K562 (cell line): ENCODE data around the gene PDE8B. TPM values are rescaled to one million over a fixed set of nuclear protein-coding genes. Genes with fewer than 3 reads are reported as not detected.

ENCODE experiments used
- ATAC-seq: fragments of 200-7000 bp; cut with Tn5 transposase; 3 replicates; pipeline ENCODE4 v1.9.1; 2020; ENCODE audit warnings: moderate library complexity
- BruUV-seq: library from RNA; stranded (reverse); fragments of 400-500 nt; replicated peaks from 2 replicates; lab custom pipeline; 2021; lab: Mats Ljungman, UMichigan
- CTCF ChIA-PET: fragments of 300-600 bp; formaldehyde crosslinking; extraction: SDS; loops from one replicate; lab custom pipeline; 2021; ENCODE audit warnings: low intra/inter-chr PET ratio; lab: Yijun Ruan, JAX
- POLR2A ChIA-PET: fragments of 300-600, 350-650 bp; sonication (Branson Sonifier 250); formaldehyde crosslinking; extraction: SDS; loops from one replicate; lab custom pipeline; 2021; ENCODE audit warnings: antibody characterized with exemption, inconsistent platforms; lab: Yijun Ruan, JAX
- DNase-seq, 4 experiments: peaks; one replicate each; pipeline versions ENCODE4 v3.0.0 to v3.0.0-alpha.2; 2011 to 2018; ENCODE audit warnings: low spot score in 3 of 4, mixed read lengths in 3 of 4; ENCODE audit errors: extremely low read depth in 1 of 4
- FAIRE-seq: peaks from 2 replicates; lab custom pipeline; 2011; peaks lifted over from hg19 to GRCh38; lab: Jason Lieb, UNC
- H2AFZ ChIP-seq: 2 replicates; pipeline ENCODE4 v1.6.0; 2011; ENCODE audit warnings: low read depth, low read length, control low read depth, inconsistent platforms
- H3K27ac ChIP-seq: fragments of 200-600 bp; 3 replicates; pipeline ENCODE4 v1.8.0; 2011; ENCODE audit warnings: low read depth, mild to moderate bottlenecking, control low read depth, inconsistent platforms, low read length, moderate library complexity, mixed read lengths; ENCODE audit errors: extremely low read depth
- H3K27me3 ChIP-seq, 2 experiments: fragments of 300-600 bp in 1 of 2; 2 replicates in 1 of 2; 3 replicates in 1 of 2; pipeline versions ENCODE4 v1.6.0 to v1.8.0; 2011; ENCODE audit warnings: inconsistent platforms in 2 of 2, low read length in 2 of 2, mild to moderate bottlenecking in 1 of 2, mixed read lengths in 1 of 2, moderate library complexity in 1 of 2; ENCODE audit not compliant: control insufficient read depth in 2 of 2, insufficient read depth in 2 of 2
- H3K36me3 ChIP-seq: fragments of 300-600 bp; 3 replicates; pipeline ENCODE4 v1.8.0; 2011; ENCODE audit warnings: mild to moderate bottlenecking, low read length, inconsistent platforms; ENCODE audit not compliant: control insufficient read depth, insufficient read depth
- H3K4me1 ChIP-seq, 2 experiments: fragments of 200-600 bp in 1 of 2; replicated peaks in 1 of 2; 2 replicates in 1 of 2; 3 replicates in 1 of 2; pipeline versions ENCODE4 v1.5.1 to v1.8.0; 2011; ENCODE audit warnings: inconsistent platforms in 2 of 2, low read length in 2 of 2, mild to moderate bottlenecking in 1 of 2, mixed read lengths in 1 of 2, moderate library complexity in 1 of 2; ENCODE audit not compliant: control insufficient read depth in 2 of 2, insufficient read depth in 2 of 2
- H3K4me2 ChIP-seq: 2 replicates; pipeline ENCODE4 v1.6.1; 2011; ENCODE audit warnings: low read length, control low read depth, inconsistent platforms, mixed read lengths; ENCODE audit not compliant: insufficient read depth
- H3K4me3 ChIP-seq: fragments of 200-600 bp; sonication (generic), shearing (Covaris generic); 2 replicates; pipeline ENCODE4 v1.5.1; 2016; ENCODE audit warnings: control low read depth, inconsistent platforms
- H3K79me2 ChIP-seq: fragments of 200-600 bp; 3 replicates; pipeline ENCODE4 v1.8.0; 2011; ENCODE audit warnings: low read length, inconsistent platforms; ENCODE audit not compliant: control insufficient read depth, insufficient read depth
- H3K9ac ChIP-seq, 2 experiments: 2 replicates each; pipeline versions ENCODE4 v1.6.0 to v1.6.1; 2011; ENCODE audit warnings: low read depth in 2 of 2, low read length in 2 of 2, control low read depth in 1 of 2, inconsistent platforms in 1 of 2, mild to moderate bottlenecking in 1 of 2, mixed read lengths in 1 of 2; ENCODE audit not compliant: insufficient read depth in 1 of 2
- H3K9me1 ChIP-seq: one replicate; pipeline ENCODE4 v1.6.0; 2011; ENCODE audit warnings: inconsistent platforms, mild to moderate bottlenecking, low read length, moderate library complexity; ENCODE audit not compliant: control insufficient read depth, insufficient read depth
- H3K9me3 ChIP-seq: replicated peaks from 2 replicates; pipeline ENCODE4 v1.5.1; 2011; ENCODE audit warnings: low read depth, low read length, inconsistent platforms; ENCODE audit not compliant: control insufficient read depth, insufficient read depth
- H4K20me1 ChIP-seq: replicated peaks from 2 replicates; pipeline ENCODE4 v1.6.1; 2011; ENCODE audit warnings: low read length, inconsistent platforms, mixed read lengths; ENCODE audit not compliant: control insufficient read depth, insufficient read depth
- CEBPB ChIP-seq: fragments of 450-650 bp; IDR thresholded peaks from 2 replicates; pipeline ENCODE4 v1.6.1; 2016; ENCODE audit warnings: missing genetic modification characterization, missing compliant biosample characterization
- CEBPG ChIP-seq, 3 experiments: fragments of 200-800 bp in 1 of 3; sonication (Bioruptor generic) in 1 of 3; sonication (generic) in 1 of 3; formaldehyde crosslinking in 1 of 3; IDR thresholded peaks in 2 of 3; conservative IDR thresholded peaks in 1 of 3; 2 replicates each; pipeline versions ENCODE4 v1.6.1 to v1.8.0; 2016 to 2022; ENCODE audit warnings: missing compliant biosample characterization in 2 of 3, missing genetic modification characterization in 2 of 3, mild to moderate bottlenecking in 1 of 3, missing genetic modification reagents in 1 of 3
- EP400 ChIP-seq: fragments of 450-650 bp; IDR thresholded peaks from 2 replicates; pipeline ENCODE4 v1.6.1; 2017; ENCODE audit warnings: antibody characterized with exemption, mild to moderate bottlenecking, moderate library complexity
- KHSRP ChIP-seq: fragments of 450-650 bp; IDR thresholded peaks from 2 replicates; pipeline ENCODE4 v1.6.1; 2017
- POLR2AphosphoS5 ChIP-seq: IDR thresholded peaks from 2 replicates; pipeline ENCODE4 v1.6.1; 2011; ENCODE audit warnings: mild to moderate bottlenecking, low read depth, low read length, moderate library complexity; ENCODE audit not compliant: control insufficient read depth, insufficient read depth
- SMARCA5 ChIP-seq: fragments of 450-650 bp; IDR thresholded peaks from 2 replicates; pipeline ENCODE4 v1.6.1; 2016
- ZNF76 ChIP-seq: fragments of 250-450 bp; sonication (Bioruptor Pico); IDR thresholded peaks from 2 replicates; pipeline ENCODE4 v1.4.0; 2020; ENCODE audit warnings: mild to moderate bottlenecking, moderate library complexity, borderline replicate concordance
- WGBS: fragments of 100-300 bp; shearing (Covaris generic); methylation state at CpG from one replicate; pipeline ENCODE4 v1.1.6; 2016; ENCODE audit warnings: low coverage, mixed read lengths; ENCODE audit not compliant: insufficient coverage; ENCODE audit errors: missing lambda C conversion rate; 5-methylcytosine and 5-hydroxymethylcytosine counted together
- in situ Hi-C: fragments of 300-500 bp; cut with MboI; formaldehyde crosslinking; loops from 4 replicates; pipeline ENCODE4 v1.15.0; 2018; ENCODE audit warnings: inconsistent platforms, mixed read lengths
- intact Hi-C: fragments of 100-400 bp; cut with micrococcal nuclease; formaldehyde crosslinking; loops from 2 replicates; pipeline ENCODE4 v1.14.2; 2022
- polyA plus RNA-seq, 8 experiments: library from polyadenylated mRNA; depleted of rRNA in 4 of 8; stranded (reverse) in 5 of 8; unstranded in 3 of 8; fragments of >200 nt; fragmentation: Nextera tagmentation in 2 of 8; fragmentation: Illumina TruSeq in 1 of 8; extraction: Ambion mirVana in 2 of 8; extraction: Trizol in 1 of 8; gene quantifications; 2 replicates each; pipeline versions ENCODE4 v1.2.1 to v1.2.3, GENCODE V29; 2011 to 2014; ENCODE audit warnings: inconsistent platforms in 1 of 8, missing spikeins in 1 of 8
- total RNA-seq, 7 experiments: library from RNA; depleted of rRNA in 6 of 7; stranded (reverse); fragments of >200 nt in 6 of 7; fragmentation: Illumina TruSeq in 2 of 7; extraction: Trizol in 2 of 7; gene quantifications; 2 replicates each; pipeline versions ENCODE4 v1.2.1 to v1.2.3, GENCODE V29; 2011 to 2021; ENCODE audit warnings: low replicate concordance in 1 of 7

PDE8B gene
- total and polyA plus RNA-seq, 9 of the 15 experiments (the other 6 are each of a cell fraction or from before 2014, with no cell fraction given) = 0.15 to 0.28 TPM; not detected in 7

- no peak for ATAC-seq
- H3K4me3 ChIP-seq = no peak overlapping the region
- H2AFZ ChIP-seq = no peak overlapping the region
- TF ChIP-seq SMARCA5 (no peak), POLR2AphosphoS5 (no peak), EP400 (no peak), CEBPG (CRISPR knock-in tag; IDR thresholded peaks at IDR 0.05) (no peak), CEBPG (tag; conservative IDR thresholded peaks at IDR 0.05 in 1 of 2, IDR thresholded peaks at IDR 0.05 in 1 of 2) (peak; percentile 72 to 98), KHSRP (no peak), ZNF76 (CRISPR knock-in tag) (no peak), CEBPB (peak; percentile 94)
- CTCF ChIA-PET = no interaction called here
- DNase-seq = no peak
- WGBS = 94% methylated on average over 1 of the region's 1 CpG
- FAIRE-seq = no peak
- POLR2A ChIA-PET = no interaction called here
- BruUV-seq = no TSS peak
- no peaks in the 10 kb centered on the region for H3K9me3 ChIP-seq
- no peaks in the 10 kb centered on the region for H3K27me3 ChIP-seq
- H3K9ac ChIP-seq = no peak overlapping the region
- intact Hi-C loops = no loop called here
- no peak overlapping the region for H3K4me2 ChIP-seq
- H3K4me1 ChIP-seq = no peaks in the 10 kb centered on the region
- in situ Hi-C loops = no loop called here
- H3K79me2 ChIP-seq = no peaks in the 10 kb centered on the region; the same call in 2 of the 3 replicates
- H3K9me1 ChIP-seq = no peaks in the 10 kb centered on the region
- no peaks in the 10 kb centered on the region for H4K20me1 ChIP-seq
- peaks cover 2% of the 10 kb centered on the region; the same call in 2 of the 3 replicates for H3K36me3 ChIP-seq
- no peak overlapping the region for H3K27ac ChIP-seq
Measured at GRCh38 chr5:77463905-77464304, 253.4 kb downstream of the PDE8B start.
